ENCODE results near the gene IL17REL.
"Not testable (repeated sequence)": the region's sequence is repeated elsewhere in the genome, so short reads cannot be mapped to it uniquely, and the experiment has no call there.

The IL17REL gene

DNA sequence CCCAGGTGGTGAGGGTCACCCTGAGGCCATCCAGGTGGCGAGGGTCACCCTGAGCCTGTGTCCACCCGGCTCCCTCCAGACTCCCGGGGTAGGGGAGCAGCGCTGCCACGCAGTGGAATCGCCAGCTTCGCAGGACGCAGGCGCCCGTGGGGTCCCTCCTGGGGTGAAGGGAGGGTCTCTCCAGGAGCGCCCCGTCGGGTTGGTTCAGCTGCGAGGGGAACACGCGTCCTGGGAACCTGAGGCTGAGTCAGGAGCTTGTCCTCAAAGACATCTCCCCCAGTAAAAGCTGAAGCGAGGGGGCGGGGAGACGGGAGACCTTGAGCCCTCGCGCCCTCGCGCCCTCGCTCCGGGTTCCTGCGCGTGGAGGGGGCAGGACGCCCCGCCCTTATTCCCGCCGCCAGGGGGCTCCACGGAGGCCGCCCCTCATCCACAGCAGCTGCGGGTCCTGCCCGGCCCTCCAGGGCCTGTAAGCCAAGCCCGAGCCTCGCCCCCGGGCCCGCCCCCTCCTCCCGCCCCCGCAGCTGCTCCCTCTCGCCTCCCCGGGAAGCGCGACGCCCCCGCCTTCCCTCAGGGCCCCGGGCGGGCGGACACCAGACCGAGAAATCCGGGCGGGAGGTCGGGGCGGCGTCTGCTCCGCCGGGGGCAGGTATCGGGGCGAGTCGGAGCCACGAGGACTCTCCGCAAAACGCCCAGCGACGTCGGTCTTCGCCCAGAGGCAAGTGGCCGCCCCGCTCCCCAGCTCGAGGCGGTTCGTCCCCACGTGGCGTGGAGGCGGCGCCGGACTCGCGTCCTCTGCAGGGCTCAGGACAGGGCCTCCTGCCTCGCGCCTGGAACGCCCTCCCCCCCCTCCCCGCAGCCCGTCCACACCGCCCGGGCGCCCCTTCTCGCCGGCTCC lies 29.2 kb downstream of the IL17REL start:
- DNase-seq, result no peak

DNA sequence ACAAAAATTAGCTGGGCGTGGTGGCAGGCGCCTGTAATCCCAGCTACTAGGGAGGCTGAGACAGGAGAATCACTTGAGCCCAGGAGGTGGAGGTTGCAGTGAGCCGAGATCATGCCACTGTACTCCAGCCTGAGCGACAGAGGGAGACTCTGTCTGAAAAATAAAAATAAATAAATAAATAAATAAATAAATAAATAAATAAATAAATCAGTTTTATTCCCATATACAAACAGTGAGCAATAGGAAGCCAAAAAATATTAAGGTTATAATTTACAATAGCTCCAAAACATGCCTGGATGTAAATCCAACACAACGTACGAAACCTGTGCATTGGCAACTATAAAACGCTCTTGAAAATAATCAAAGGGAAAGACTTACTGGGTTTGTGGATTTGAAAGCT lies 30.8 kb downstream of the IL17REL start:
- not testable (repeated sequence) for DNase-seq

DNA sequence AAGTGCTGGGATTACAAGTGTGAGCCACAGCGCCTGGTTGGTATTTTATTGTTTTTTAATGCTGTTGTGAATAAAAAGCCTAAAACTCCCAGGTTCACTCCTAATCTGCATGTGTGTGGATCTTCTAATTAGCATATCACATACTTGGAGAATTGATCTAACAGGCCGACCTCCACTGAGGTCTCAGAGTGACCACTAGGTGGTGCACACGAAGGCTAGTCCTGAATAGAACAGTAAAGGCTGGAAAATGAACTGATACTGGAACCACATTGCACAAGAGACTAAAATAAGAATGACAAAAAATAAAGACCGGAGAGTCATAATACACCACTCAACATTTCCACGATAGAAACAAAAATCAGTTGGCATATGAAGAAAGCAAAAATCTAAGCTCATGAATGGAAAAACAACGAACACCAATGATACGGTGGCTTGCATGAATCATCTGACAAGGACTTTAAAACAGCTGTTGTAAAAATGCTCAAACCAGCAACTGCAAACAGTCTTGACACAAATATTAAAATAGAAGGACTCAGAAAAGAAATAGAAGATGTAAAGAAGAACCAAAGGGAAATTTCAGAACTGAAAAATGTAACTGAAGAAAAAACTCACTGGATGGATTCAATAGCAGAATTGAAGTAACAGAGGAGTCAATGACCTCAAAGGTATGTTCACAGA lies 32.8 kb downstream of the IL17REL start:
- DNase-seq, result no peak

DNA sequence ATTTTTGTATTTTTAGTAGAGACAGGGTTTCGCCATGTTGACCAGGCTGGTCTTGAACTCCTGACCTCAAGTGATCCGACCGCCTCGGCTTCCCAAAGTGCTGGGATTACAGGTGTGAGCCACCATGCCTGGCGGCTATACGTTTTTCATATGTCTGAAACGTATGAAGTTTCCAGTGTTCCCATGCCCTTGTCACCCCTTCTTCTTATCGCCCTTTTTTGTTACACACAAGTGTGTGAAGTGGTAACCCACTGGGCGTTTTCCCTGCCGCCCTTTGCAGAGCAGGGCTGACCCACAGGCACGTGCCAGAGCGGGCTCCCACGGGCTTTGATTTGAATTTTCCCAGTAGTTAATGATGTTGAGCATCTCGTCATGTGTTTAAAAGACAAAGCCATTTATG lies 35.0 kb downstream of the IL17REL start:
- DNase-seq, result no peak

DNA sequence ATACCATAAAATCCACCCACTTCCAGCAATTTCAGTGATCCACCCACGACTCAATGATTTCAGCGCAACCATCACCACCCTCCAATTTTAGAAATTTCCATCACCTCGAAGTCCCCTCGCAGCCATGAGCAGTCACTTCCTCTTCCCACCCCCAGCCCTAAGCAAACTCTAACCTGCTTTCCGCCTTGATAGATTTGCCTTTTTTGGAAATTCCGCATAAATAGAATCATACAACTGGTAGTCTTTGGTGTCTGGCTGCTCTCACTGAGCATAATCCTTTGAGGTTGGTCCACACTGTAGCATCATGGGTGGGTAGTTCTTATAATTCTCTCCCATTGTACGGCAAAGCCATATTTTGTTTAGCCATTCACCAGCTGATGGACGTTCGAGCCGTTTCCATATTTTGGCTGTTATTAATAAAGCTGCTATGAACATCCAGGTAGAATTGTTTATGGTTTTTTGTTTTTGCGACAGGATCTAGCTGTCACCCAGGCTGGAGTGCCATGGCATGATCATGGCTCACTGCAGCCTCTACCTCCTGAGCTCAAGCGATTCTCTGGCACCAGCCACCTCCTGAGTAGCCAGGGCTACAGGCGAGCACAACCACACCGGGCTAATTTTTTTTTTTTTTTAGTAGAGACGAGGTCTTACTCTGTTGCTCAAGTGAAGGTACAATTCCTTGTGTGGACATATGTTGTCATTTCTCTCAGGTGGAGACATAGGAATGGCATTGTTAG lies 36.0 kb downstream of the IL17REL start:
- DNase-seq, result no peak

DNA sequence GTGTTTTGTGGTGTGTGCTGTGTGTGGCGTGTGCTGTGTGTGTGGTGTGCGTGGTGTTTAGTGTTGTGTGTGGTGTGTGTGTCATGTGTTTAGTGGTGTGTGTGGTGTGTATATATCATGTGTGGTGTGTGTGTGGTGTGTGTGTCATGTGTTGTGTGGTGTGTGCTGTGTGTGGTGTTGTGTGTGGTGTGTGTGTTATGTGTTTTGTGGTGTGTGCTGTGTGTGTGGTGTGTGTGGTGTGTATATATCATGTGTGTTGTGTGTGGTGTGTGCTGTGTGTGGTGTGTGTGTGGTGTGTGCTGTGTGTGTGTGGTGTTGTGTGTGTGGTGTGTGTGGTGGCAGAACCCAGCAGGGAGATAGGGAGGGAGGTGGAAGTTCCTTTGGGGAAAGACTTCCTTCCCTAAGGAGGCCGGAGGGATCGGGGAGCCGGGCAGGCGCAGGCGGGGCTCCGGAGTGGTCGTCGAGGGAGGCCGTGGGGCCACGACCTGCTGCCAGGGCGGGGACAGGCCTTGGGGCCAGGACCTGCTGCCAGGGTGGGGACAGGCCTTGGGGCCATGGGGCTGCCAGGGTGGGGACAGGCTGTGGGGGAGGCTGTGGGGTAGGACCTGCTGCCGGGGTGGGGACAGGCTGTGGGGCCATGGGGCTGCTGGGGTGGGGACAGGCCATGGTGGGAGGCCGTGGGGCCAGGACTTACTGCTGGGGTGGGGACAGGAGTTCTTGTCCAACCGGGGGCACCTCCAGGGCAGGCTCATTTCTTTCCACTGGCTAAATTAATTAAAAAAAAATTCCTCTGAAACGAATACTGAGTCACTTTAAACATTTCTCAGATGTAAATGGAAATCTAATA lies 36.8 kb downstream of the IL17REL start:
- DNase-seq, result no peak

DNA sequence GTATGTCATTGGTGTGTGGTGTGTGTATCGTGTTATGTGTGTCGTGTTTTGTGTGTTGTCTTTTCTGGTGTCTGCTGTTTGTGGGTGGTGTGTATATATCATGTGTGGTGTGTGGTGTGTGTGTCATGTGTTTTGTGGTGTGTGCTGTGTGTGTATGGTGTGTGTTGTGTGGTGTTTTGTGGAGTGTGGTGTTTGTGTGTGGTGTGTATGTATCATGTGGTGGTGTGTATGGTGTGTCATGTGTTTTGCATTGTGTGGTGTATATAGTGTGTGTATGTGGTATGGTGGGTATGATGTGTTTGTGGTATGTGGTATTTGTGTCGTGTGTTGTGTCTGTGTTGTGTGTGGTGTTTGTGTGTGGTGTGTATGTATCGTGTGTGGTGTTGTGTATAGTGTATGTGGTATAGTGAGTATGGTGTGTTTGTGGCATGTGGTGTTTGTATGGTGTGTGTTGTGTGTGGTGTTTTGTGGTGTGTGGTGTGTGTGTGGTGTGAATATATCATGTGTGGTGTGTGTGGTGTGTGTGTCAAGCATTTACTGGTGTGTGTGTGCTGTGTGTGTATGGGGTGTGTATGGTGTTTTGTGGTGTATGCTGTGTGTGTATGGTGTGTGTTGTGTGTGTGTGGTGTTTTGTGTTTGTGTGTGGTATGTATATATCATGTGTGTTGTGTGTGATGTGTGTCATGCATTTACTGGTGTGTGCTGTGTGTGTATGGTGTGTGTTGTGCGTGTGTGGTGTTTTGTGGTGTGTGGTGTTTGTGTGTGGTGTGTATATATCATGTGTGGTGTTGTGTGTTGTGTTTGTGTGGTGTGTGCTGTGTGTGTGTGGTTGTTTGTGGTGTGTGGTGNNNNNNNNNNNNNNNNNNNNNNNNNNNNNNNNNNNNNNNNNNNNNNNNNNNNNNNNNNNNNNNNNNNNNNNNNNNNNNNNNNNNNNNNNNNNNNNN lies 39.3 kb downstream of the IL17REL start:
- no peak for DNase-seq

DNA sequence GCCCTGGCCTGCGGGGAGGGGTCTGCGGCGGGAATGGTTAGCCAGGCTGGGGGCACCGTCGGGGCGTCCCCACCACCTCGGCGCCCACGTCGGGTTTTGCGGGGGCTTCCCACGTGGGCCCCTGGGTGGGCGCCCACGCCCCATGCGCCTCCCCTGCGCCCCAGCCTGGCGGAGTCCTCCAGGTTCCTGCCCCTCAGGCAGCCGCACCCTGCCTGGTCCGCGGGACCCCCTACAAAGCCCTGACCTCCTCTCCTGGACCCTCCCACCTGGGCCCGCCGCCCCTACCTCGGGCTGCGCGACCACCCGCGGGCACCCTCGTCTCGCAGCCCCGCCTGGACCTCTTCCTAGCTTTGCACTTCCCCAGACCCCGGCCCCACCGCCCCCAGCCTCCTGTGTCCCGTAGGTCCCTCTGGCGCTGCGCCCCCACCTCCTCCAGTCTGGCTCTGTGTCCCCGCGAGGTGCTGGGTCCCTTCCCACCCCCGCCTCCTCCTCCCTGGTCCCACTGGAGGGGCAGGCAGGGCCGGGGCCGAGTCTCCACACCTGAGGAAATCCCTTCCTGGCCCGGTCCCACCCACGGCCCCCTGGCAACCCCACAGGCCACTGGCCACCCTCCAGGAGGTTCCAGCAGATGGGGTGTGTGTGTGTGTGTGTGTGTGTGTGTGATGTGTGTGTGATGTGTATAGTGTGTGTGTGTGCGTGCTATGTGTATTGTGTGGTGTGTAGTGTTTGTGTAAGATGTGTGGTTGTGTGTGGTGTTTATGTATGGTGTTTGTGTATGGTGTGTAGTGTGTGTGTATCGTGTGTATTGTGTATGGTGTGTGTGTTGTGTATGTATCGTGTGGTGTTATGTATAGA lies 40.2 kb downstream of the IL17REL start:
- DNase-seq, result no peak

DNA sequence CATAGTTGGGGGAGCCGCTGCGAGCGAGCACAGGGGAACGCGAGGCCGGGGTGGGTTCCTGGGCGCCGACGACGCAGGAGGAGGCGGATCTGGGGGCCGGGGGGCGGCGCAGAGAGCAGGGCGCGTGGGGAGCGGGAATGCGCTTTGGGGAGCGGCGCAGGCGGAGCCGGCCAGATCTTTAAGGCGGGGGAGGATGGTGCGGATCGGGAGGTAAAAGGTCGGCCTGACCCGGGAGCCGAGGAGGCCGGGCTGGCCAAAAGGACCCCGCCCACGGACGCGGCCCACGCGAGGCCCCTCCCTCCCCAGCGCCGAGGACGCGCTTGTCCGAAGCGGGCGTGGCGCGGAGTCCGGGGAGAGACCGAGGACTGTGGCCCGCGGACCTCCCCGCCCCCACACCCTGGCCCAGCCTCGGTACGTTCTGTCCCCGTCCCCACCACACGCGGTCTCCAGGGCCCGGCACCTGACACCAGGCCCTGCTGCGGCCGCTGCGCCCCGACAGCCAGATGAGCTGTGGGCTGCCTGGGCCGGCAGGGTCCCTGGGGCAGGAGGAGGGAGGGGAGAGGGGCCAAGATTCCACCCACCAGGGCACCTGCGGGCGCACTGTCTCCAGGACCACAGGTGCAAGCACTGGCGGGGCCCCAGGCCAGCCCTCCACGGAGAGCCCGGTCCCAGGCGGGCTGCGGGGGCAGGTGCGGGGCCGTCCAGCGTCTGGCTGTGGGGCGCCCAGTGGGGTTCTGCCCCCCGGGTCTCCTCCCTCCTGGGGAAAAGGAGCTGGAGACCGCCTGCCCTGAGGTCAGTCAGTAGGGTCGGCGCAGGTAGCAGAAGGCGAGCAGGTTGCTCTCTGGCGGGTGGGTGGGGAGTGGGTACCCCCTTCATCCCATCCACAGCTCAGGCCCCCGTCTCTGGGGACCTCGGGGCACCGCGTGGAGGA lies 41.1 kb downstream of the IL17REL start:
- DNase-seq, result peak; percentile 62 to 75 (median 71)

DNA sequence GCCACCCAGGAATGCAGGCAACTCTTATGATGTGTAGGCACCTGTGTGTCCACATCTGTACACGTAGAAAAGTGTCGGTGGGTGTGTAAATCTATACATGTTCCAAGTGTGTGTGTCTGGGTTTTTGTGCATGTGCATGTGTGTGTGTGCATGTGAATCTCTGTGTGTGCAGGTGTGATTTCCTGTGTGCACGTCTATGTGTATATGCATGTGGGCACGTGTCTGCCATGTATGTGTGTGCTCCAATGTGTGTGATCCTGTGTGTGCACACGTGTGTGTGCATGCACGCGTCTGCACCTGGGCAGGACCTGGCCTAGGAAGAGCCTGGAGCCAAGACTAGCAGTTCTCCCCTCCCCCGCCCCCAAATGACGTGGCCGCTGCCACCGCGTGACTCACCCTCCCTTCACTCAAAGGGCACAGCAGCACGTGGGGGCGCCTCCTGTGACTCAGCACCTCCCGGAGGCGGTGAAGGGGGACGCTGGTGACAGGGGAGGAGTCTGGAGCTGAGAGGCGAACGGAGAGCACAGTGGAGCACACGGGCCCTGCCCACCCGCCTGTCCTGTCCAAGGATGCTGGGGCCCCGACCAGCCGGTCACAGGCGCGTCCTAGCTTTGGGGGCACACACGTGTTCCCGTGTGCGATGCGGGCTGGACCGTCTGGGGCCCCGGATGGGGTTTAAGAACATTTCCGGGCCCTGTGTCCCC lies 41.9 kb downstream of the IL17REL start:
- DNase-seq, result peak; percentile 90 to 91 (median 91)

DNA sequence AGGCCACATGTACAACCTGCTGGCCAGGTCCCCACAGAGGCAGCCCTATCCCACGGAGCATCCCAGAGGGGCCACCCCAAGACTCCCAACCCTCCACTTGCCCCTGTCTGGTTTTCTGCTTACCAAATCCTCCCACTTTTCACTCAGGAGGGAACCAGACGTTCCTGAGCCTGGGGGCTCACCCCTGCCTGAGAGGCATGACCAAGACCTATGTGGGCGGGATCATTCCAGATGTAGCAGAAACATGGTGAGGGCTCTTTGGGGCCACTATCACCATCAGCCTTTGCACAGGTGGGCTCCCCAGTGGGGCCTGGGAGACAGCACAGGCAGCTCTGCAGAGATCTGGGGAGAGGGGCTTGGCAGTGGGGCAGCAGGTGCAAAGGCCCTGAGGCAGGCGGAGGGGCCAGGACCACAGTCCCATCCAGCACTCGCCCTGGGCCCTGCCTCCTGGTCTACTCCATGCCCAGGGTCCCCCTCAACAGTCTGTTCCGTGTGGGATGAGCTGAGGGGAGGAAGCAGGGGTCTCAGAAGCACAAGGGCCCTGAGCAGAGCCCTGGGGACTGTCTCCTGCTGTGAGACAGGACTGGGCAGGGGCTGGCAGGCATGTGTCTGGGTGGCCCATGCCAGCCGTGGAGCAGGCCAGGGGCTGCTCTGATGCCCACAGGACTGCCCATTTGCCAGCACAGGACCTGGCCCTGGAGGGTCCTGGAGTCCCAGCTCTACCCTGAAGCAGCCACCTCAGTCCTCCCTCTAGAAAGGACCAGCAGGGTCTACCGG lies 42.6 kb downstream of the IL17REL start:
- no peak for DNase-seq

DNA sequence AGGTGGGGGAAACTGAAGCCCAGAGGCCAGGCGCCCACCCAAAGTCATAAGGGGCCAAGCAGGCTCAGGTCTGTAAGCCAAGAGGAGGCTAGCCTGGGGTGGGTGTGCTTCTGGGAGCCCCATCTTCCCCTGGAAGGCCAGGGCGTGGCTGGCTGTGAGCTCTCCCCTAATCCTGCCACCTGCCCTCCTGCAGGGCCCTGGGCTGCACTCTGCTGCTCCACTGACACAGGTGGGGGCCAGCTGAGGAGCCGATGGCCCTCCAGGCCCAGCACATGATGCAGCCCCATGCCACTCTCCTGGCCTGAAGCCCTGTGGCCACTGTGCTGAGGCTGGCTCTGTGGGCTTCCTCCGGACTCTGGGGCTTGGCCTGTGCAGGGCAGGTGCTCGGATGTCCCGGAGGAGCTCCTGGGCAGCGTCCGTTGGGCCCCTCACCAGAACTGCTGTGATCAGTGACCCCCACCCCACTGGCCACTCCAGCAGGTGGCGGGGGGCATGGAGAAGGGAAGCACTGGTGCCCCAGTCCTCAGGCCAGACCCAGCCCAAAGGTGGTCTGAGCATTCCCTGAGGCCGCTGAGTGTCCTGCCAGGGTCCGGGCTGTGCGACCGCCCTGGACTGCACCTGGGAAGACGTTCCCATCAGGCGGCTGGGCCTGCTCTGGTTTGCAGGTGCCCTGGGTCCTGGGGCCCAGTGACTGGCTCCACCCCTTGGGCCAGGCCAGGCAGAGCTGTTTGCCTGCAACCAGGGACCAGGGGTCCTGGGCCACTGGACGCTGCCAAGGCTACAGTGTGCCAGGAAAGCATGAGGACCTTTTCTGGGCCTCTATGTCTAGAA lies 43.5 kb downstream of the IL17REL start:
- no peak for DNase-seq

DNA sequence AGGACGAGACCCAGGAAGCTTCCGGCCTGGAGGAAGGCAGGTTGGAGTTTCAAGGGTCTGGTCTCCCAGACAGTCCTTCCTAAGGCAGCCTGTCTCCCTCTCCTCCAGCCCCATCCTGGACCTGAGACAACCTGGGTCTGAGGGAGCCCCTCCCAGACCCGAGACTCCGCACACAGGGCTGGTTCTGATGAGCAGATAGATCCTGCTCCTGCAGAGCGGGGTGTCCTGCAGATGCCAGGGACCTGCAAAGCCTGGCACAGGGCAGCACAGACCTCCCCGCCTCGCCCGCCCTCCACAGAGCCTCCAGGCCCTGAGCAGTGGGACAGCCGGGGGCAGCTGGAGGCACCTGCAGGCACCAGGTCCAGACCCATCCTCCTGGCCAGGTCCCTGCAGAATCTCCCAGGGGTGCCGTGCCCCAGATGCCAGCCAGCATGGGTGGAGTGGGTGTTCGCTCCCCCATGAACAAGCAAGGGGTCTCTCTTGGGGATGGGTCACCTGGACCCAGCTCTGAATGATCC lies 44.2 kb downstream of the IL17REL start:
- no peak for DNase-seq

DNA sequence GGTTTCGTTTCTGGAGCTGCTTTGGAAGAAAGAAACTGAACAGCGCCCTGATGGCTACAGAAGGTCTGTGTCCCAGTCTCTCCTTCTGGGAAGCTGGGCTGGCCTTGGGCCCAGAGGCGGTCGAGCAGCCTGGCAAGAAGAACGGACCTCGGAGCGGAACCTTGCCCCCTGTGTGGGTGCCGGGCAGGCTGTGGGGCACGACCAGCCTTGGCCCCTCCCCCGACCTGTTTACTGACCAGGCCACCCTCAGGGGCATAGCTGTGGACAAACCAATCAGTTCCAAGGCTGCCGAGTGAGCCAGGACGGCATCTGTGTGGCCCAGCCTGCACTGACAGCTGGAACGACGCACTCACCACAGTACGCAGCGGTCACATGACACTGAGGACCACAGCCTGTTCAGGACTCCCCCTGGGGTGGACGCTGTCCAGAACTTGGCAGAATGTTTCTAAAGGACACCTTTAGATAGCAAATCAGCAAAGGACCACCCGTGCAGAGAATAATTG lies 44.8 kb downstream of the IL17REL start:
- DNase-seq, result no peak

DNA sequence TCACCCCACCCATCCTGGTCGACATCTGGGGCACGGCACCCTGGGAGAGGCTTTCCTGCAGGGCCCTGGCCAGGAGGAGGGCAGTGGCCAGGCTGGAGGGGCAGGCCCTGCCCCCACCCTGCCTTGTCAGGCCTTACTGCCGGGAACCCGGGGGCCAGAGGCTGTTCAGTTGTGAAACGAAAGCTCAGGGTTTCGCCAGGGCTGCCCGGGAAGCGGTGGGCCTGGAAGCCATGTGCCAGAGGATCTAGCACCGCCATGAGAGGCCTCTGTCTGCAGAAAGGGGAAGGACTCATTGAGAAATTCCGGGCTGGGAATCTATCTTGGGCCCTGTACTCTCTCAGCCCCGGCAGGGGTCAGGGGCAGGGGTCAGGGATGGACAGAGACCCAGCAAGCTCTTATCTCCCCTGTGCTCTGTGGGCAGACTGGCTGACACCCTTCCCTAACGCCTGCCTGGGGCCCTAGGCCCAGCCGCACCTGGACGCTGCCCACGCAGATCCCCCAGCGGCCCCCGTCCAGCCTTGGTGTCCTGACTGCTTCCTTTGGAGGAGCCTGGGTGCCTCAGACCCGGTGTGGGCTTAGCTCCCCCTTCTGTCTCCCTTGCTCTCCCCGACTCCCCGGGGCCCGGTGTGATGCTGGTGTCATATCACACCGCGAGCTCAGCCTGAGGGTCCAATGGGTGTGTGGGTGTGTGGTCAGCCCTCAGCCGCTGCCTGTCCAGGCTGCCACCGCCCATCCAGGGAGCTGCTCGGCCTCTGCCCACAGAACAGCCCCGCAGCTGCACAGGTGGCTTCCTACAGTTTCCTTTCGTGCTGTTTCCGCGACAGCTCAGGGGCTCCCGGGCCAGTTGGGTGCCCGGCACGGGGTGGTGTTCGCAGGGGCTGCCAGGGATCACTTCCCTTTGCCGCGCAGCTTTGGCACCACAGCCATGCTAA lies 45.5 kb downstream of the IL17REL start:
- DNase-seq, result no peak

Data from activated CD4-positive, CD25-positive, alpha-beta regulatory T cell (primary cell).